Stimulated activated CD4-positive, alpha-beta T cell treated with anti-CD3 and anti-CD28 coated beads, Interleukin-1b, Interleukin-23, amount 100 ng/mL, for 1 hour (primary cell): ENCODE data around the gene SLC17A9.
A peak's percentile ranks its signal among the peaks of the same experiment; 100 is the strongest.

Source experiments
- DNase-seq, 2 donors: peaks; one replicate each; pipeline ENCODE4 v3.0.0-alpha.2; 2020; ENCODE audit warnings: low read depth in 2 of 2

Gene SLC17A9

DNA sequence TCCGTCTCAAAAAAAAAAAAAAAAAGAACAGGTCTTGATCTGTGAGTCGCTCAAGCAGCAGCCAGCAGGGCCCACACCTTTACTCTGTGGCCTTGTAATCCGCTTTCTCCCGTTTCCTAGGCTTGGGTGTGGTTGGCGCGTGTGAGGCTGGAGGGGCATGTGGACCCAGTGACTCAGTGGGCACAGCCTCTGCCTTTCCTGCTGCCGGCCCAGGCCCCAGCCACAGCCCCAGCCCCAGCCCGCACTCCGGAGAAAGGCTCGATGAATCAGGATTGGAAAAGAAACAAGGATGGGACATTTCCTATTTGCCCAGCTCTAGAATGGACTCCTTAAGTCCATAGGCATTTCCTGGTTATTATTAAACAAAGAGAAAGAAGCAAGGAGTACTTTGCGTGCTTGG is 50.0 kb downstream of the SLC17A9 start:
- DNase-seq: no peak

DNA sequence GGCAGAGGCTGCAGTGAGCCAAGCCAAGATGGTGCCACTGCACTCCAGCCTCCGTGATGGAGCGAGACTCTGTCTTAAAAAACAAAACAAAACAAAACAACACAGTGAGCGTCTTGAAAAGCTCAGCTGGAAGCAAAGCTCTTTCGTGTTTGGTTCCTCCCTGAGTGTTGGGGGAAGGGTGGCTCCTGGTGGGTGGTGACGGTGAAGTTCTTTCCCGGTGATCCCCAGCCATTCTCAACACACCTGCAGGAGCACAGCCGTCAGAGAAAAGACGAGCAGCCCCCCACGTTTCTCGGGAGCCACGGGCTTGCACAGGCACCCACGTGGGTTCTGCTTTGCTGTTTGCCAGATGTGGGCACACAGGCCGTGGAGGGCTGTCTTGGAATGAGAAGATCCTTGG is 51.0 kb downstream of the SLC17A9 start:
- DNase-seq: no peak

DNA sequence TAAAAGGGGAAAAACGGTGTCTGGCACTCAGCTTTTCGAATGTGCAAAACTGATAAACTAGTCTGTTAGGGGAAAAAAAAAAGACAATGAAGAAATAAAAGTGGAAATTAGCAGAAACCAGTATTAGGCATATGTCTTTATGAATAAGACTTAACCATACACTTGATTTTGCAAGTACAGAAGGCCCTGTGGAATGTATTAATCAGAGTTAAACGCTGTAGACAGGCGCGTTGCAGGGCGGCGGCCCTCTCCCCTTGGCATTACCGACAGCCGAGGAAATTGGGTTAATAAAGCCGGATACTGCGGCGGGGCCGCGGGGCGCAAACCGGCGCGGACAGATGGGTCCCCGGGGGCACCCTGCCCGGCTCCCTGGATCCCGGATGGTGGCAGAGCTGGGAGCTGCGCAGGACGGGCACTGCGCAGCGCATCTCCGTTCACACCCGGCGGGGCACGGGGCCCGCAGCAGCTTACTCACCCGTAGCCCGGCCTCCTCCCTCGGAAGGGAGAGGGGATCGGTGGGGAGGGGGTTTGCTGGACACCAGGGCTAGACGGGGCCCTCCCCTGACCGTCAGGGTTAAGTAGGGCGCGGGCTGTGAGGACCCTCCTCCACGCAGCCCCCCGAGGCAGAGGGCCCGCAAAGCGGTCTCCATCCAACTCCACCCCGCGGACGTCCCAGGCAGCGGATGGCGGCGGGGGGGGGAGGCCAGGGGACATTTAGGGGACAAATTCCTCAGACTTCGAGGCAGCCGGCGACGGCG is 52.3 kb downstream of the SLC17A9 start:
- DNase-seq: no peak

DNA sequence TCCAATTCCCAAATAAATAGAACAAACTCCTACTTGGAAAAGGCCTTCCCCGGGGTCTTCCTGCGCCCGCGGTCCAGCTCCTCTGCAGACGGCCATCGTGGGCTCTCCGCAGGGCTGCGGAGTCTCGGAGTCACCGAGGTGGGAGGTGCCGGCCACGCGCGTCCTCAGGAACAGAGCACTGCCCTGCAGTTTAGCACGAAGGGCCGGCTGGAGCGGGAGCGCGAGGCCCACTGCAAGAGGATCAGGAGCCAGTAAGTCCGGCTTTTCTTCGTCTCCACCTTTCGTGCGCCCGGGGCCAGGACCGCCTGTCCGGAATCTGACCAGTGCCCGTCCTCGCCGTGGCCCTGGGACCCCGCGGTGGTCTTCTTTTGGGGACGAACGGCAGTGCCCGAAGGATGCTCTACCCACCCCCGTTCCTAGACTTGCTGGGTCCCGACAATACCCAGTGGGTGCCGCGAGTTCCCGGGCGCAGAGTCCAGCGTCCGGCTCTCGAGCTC is 52.9 kb downstream of the SLC17A9 start:
- no peak for DNase-seq

DNA sequence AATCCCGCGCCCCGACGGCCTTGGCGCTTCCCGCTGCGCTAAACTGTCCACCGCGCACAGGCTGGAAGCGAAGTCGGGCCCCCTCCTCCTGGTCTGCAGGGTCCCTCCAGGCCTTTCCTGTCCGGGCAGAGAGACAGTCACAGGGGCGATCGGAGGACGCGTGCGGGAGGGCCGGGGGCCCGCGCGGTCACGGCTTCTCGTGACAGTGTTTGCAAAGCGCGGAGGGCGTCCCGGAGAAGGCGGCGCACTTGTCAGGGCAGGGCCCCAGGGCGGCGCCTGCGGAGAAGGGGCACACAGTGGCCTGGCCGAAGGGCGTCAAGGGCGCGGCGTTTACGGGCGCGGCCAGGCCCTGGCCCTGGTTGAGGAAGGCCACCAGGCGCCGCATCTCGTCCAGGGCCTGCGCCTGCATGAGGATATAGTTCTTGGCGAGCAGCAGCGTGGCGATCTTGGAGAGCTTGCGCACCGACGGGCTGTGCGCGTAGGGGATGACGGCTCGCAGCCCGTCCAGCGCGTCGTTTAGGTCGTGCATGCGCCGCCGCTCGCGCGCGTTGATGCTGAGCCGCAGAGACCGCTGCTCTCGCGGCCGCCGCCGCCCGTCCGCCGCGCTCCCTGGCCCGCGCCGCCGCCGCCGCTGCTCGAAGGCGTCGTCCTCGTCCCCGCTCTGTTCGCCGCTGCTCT is 53.5 kb downstream of the SLC17A9 start:
- DNase-seq: no peak

DNA sequence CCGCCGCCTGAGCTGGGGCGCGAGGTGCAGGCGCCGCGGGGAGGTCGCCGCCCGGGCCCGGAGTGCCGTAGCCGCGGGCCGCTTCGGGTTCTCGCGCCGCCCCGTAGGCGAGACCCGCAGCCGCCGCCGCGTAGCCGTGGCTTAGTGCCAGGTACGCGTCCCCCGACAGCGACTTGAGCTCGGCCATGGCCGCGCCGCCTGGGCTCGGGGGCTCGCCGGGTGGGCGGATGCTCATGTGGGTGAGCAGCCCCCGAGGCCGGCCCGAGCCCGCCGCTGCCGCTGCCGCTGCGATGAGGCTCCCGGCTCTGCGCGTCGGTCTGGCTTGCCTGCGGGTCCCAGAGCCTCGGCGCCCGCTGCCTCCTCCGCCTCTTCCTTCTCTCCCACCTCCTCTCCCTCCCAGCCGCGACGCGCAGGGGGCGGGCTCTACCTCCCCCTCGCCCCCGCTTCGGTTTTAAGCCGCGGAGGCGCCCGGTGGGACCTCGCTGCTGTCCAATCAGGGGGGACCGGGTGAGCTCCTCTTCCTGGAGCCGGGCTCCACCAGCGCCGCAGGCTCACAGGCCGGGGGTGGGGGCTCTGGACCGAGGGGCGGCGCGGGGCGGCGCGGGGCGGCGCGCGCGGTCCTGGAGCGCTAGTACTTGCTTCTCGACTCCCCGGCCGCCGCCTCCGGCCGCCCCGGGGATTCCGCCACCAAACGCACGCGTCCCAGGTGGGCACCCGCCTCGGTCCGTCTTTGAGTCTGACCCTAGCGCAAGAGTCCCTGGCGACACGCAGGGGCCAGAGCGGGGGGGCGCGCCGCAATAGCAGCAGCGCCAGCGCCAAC is 54.2 kb downstream of the SLC17A9 start, which contains the start of gene BHLHE23:
Gene BHLHE23 (minus strand): TSS at position 425 of the 820 bp plus-strand sequence. CDS start 190 bp downstream, at position 235.
- DNase-seq: no peak

DNA sequence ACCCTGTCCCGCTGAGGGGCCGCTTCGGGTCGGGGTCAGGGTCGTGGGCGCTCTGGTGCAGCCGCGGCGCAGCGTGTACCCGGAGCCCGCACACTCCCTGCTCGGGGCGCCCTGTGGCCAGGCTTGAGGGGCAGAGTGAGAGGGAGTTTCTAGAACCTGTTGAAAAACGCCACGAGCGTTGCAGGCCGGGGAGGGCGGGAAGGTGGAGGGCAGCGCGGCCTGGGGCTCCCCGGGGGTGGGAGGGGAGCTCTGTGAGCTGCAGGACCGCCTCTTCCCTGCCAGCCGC is 54.8 kb downstream of the SLC17A9 start:
- DNase-seq: no peak

DNA sequence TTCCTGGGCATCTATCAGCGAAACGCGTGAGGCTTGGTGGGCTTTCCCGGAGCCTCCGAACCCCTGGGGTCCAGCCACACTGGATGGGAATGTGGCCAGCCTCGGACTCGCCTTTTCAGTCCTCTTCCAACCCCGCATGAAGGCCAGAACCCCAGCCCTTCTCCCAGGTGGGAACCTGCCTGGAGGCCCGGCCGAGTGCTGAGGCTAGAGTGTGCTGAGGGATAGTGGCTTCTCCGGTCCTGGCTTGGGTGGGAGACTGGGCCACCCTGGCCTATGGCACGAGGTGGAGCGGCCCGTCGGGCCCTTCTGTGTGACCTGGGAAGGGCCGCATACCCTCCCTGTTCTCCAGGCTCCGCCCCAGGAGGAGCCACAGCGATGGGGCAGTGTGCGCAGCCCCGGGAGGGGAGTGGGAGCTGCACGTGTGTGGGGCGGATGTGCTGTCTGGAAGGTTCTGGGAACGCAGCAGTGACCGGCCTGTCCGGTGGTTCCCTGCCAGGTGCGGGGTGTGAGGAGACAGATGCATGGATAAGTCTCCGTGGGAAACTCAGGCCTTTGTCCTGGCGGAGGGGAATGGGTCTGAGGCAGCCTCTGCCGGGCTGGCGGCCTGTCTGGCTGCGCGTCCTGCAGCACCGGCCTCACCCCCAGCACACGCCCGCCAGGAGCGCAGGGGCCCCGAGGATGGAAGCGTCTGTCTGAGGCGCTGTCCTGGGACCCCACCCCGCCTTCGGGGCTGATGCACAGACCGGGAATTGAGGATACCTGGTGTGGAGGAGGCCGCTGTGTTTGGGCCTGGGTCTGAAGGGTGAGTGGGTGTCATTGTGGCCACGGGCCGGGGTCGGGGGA is 55.4 kb downstream of the SLC17A9 start:
- DNase-seq: no peak

DNA sequence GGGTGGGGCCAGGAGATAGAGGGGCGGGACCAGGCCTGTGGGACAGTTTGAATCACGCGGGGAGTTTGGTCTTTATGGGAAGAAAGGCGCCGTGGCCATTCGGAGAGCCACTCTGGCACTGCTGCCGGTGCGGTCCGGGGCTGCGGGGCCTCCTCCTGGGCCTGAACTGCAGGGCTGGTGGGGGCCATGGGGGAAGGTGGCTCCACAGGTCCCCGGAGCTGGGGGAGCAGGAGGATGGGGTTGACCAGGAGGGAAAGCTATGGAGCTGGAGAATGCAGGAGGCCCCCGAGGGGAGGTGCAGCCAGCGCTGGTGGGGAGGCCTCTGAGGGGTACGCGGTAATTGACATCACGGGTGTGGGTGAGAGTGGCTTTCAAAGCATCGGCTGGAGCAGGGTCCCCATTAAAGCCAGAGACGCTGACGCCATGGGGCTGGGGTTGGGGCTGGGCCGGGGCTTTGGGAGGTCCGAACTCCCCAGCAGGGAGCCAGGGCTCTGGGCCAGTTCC is 56.1 kb downstream of the SLC17A9 start:
- no peak for DNase-seq

DNA sequence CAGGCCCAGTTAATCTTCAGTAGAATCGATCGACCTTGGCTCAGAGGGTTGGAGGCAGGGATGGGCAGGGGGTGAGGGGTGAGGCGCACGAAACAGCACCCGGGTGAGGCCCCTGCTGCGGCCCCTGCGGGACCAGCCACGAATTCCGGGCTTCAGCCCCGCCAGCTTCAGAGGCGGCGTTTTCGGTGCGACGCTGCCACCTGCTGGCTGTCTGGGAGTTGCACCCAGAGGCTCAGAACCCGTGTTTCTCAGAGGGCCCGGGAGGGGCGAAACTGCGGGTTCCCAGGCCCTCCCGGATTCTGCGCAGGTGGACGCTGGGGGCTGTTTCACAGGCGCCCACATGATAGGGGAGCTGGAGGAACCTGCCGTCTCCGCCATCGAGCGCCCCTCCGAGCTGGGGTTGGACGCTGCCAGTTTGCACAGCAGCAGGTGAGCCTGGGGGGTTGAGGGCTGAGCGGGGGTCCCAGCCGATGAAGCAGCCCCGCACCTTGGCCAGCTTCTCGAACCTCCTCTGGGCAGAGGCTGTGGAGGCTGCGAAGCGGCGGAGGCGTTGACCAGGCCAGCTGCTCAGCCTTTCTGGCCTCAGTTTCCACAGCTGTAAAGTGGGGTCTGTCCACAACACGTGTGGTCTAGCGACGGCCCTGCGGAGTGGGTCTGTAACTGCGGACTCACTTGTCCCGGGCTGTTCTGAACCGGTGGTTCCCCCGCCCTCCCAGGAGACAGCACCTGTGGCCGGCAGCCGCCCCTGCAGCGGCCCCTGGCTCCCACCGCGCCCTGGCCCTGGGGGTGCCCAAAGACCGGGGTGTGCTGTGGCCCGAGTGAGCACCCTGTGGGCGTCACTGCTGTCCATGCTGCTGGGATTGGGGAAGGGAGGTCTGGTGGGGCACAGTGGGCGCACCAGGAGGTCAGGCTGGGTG is 56.8 kb downstream of the SLC17A9 start:
- peak; percentile 58 to 82 for DNase-seq

DNA sequence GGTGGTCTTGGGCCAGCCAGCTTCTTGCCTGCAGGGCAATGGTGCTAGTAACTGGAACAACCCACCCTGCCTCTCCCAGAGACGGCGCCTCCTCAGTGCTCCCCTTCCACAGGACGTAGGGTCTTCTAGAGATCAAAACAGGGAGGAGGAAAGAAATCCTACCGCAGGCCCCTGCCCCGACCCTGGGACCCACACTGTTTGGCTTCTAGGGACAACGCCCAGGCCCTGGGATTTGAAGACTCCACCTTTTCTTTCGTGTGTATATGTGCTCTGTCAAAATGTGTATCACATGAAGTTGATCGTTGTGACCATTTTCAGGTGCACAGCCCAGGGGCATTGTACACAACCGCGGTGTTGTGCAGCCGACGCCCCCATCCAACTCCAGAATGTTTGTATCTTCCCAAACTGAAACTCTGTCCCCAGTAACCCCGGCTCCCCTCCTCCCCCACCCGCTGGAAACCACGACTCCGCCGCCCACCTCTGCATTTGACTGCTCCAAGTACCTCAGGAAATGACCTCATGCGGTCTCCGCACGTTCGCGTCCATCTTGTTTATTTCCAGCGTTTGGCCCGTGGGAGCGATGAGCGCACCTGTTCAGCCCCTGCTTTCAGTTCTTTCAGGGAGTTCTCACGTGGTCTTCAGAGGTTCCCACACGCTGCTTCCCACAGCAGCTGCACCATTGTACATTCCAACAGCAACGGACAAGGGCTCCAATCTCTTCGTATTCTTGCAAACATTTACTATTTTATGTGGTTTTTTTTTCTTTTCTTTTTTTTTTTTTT is 57.7 kb downstream of the SLC17A9 start:
- DNase-seq: peak; percentile 19

DNA sequence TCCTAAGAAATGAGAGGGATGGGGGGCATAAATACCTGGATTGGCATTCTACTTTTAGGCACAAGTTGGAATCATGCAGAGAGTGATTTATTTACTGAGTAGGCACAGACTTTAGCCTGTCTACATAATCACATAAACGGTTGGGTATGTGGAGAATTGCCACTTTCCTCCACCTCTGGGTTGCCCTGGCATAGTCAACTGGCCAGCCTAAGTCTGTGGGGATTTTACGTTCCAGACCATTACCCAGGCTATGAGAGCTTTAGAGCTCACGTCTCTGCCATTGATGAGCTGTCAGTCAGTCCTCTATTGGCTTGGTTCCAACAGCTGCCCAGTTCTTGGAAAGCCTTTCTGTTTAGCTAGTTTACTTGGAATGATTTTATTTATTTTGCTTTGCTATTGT is 59.3 kb downstream of the SLC17A9 start:
- no peak for DNase-seq

DNA sequence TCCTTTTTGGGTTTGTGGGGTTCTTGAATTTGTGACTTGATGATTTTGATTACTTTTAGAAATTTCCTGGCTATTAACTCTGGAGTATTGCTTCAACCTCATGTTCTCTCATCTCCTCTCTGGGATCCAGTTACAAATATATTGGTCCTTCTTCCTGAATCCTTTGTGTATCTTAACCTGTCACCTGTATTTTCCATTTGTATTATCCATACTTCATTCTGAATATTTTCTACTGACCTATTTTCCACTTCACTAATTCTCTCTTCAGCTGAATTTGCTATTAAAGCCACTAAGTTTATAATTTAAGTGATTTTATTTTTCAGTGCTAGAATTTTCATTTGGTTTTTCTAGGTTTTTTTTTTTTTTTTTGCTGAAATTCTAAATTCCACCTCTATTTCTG is 60.7 kb downstream of the SLC17A9 start:
- DNase-seq: no peak

DNA sequence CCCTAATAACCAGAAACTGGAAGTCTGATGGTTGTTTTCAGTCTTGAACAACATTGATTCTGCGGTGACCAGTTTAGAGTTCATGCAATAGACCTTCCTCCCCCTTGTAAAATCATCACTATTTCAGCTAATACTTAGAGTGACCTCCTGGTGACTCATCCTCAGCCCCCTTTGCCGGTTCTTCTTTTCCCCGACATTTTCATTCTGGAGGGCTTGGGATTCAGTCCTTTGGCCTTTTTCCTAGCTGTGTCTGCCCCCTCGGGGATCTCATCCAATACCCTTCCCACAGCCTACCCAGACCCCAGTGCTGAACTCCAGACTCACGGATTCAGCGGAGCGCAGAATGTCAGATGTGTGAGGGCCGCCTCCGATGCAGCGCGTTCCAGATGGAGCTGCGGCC is 61.8 kb downstream of the SLC17A9 start:
- DNase-seq: no peak

DNA sequence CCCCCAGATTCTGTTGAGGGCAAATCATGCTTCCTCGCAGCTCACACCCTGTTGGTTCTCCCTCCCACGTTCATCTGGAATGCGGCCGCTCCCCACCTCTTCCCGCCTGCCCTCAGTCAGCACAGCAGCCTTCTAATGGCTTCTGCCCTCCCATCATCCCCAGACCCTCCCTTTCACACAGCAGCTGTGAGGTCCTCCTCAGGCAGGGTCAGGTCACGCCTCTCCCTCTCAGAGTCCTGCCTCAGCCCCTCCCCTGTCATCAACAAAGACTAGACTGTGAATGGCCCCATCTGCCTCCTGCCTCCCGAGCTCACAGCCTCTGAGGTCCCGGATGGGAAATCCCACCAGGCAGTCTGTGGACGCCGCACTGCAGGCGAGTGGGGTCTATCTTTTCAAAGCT is 62.2 kb downstream of the SLC17A9 start:
- DNase-seq: no peak

DNA sequence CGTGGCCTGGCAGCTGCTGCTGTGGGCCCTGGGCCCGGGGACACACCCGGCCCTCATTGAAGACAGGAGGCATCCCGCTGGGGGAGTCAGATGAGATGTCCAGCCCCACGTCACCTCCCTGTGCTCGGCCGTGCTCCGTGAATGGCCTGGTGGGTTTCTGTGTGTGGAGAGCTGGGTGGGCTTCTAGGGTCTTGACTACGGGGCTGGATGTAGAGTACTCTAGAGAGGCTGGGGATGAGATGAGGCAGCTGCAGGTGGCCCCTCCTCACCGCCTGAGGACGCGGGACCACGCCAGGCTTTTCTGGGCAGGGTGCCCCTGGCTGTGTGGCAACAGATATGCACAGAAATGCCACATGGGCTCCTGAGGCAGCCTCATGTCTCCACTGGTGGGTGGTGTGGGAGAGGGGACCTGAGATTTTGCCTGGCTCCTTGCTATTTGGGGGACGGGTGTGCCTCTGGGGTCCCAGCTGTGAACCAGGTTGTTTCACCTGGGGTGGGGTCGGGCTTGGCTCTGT is 62.7 kb downstream of the SLC17A9 start:
- no peak for DNase-seq

DNA sequence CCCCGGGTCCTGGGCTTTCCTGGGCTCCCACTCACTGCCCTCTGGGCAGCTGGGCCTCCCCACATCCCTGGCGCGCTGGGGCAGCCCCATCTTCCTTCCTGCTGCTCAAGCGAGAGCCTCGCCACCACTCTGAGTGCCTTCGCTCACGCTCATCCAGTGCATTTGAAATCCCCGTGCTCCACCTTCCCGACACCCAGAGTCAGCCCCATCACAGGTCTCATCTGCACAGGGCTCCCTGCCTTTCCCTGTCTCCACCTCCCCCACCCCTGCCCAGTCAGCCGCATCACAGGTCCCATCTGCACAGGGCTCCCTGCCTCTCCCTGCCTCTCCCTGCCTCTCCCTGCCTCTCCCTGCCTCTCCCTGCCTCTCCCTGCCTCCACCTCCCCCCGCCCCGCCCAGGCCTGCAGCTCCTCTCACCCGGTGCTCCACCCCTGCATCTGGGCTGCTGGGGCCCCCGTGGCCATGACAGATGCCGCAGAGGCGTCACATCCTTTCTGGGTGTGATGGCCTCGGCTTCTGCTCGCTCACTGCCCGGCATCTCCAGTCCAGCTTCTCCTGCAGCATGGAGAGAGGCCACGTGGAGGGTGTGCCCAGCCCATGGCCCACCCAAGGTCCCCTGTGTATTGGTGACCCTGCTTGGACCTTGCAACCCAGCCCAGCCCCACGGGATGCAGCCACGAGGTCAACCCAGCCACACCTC is 63.3 kb downstream of the SLC17A9 start:
- no peak for DNase-seq

DNA sequence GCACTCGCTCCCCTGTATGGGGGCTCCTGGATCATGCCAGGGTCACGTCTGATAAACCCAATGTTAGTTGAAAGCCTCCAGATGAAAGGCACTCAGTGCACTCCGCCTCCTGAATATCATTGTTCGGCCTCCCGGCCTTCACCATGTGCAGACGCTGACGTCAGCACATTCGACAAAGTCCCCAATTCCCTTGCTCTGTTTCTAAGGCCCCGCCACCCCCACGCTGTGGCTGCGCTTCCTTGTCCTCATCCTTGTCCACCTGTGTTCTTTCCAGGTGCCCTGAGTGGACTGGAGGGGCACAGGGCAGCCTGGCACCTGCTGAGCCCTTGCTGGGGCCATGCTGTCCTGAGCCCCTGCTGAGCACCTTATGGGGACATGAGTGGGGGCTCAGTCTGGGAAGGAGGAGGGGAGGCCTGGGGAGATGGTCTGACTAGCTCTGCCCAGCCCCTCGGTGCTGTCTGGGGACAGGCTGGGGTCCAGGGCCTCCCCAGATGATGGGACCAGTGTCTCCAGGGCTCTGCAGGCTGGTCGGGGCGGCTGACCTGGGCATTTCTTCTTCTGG is 64.1 kb downstream of the SLC17A9 start:
- DNase-seq: no peak
